WTC11 (cell line): ENCODE measurements around the gene SLC26A2. TPM values are rescaled to one million over a fixed set of nuclear protein-coding genes. Genes with fewer than 3 reads are reported as not detected.

Experiments
- ATAC-seq: fragments of 200-7000 bp; cut with Tn5 transposase; 2 replicates; pipeline ENCODE4 v1.10.0; 2021; ENCODE audit warnings: mild to moderate bottlenecking, moderate library complexity
- CTCF ChIA-PET: fragments of 300-600 bp; sonication (Branson Sonifier 250); formaldehyde crosslinking; loops from one replicate; lab custom pipeline; 2021; ENCODE audit warnings: antibody characterized with exemption; lab: Charles Lee
- POLR2A ChIA-PET: fragments of 350-600 bp; sonication (Branson Sonifier 250); formaldehyde crosslinking; loops from one replicate; lab custom pipeline; 2021; ENCODE audit warnings: antibody characterized with exemption; lab: Charles Lee
- DNase-seq: peaks from one replicate; pipeline ENCODE4 v3.0.0; 2021; ENCODE audit warnings: low spot score
- H3K27ac Mint-ChIP-seq: 2 replicates; pipeline ENCODE4 v1.8.0; 2021; ENCODE audit warnings: mixed read lengths
- H3K27me3 Mint-ChIP-seq: 2 replicates; pipeline ENCODE4 v1.8.0; 2021; ENCODE audit warnings: low read depth, mild to moderate bottlenecking, moderate library complexity, mixed read lengths
- H3K36me3 Mint-ChIP-seq: 2 replicates; pipeline ENCODE4 v1.8.0; 2021; ENCODE audit warnings: mixed read lengths
- H3K4me1 Mint-ChIP-seq: 2 replicates; pipeline ENCODE4 v1.8.0; 2022; ENCODE audit warnings: mixed read lengths
- H3K4me3 Mint-ChIP-seq: 2 replicates; pipeline ENCODE4 v1.8.0; 2021; ENCODE audit warnings: mild to moderate bottlenecking, moderate library complexity, mixed read lengths
- H3K9me3 Mint-ChIP-seq: 2 replicates; pipeline ENCODE4 v1.8.0; 2021; ENCODE audit warnings: mixed read lengths
- ATF1 ChIP-seq: sonication (generic); formaldehyde crosslinking; IDR thresholded peaks from 2 replicates; pipeline ENCODE4 v1.8.1; 2023; ENCODE audit warnings: mild to moderate bottlenecking, moderate library complexity, missing genetic modification reagents
- CBFB ChIP-seq: sonication (generic); formaldehyde crosslinking; IDR thresholded peaks from 2 replicates; pipeline ENCODE4 v1.8.1; 2022; ENCODE audit warnings: mild to moderate bottlenecking, low read depth, missing genetic modification reagents
- E2F4 ChIP-seq: sonication (generic); formaldehyde crosslinking; IDR thresholded peaks from 2 replicates; pipeline ENCODE4 v1.8.1; 2022; ENCODE audit warnings: low read depth, mild to moderate bottlenecking, moderate library complexity, missing genetic modification reagents, borderline replicate concordance
- ESRRA ChIP-seq: sonication (generic); formaldehyde crosslinking; IDR thresholded peaks from 2 replicates; pipeline ENCODE4 v1.8.1; 2022; ENCODE audit warnings: mild to moderate bottlenecking, missing genetic modification reagents, borderline replicate concordance
- GRHL2 ChIP-seq: fragments of 250-450 bp; sonication (Bioruptor Pico); IDR thresholded peaks from 2 replicates; pipeline ENCODE4 v1.8.0; 2022; ENCODE audit warnings: mild to moderate bottlenecking, moderate library complexity; ENCODE audit not compliant: insufficient replicate concordance, severe bottlenecking
- HMGXB4 ChIP-seq: sonication (generic); formaldehyde crosslinking; IDR thresholded peaks from 2 replicates; pipeline ENCODE4 v1.8.1; 2023; ENCODE audit warnings: mild to moderate bottlenecking, moderate library complexity, missing genetic modification reagents
- JAZF1 ChIP-seq: fragments of 250-450 bp; sonication (Bioruptor Pico); IDR thresholded peaks from 2 replicates; pipeline ENCODE4 v1.9.0; 2021; ENCODE audit warnings: moderate library complexity, mild to moderate bottlenecking, inconsistent platforms
- NR2C2 ChIP-seq: sonication (generic); formaldehyde crosslinking; IDR thresholded peaks from 2 replicates; pipeline ENCODE4 v1.8.0; 2022; ENCODE audit warnings: mild to moderate bottlenecking, missing genetic modification reagents
- PREB ChIP-seq: sonication (generic); formaldehyde crosslinking; IDR thresholded peaks from 2 replicates; pipeline ENCODE4 v1.8.1; 2022; ENCODE audit warnings: mild to moderate bottlenecking, missing genetic modification reagents, moderate library complexity, borderline replicate concordance
- ZNF138 ChIP-seq: sonication (generic); formaldehyde crosslinking; conservative IDR thresholded peaks from 2 replicates; pipeline ENCODE4 v1.8.1; 2022; ENCODE audit warnings: mild to moderate bottlenecking, moderate library complexity, missing genetic modification reagents
- ZNF263 ChIP-seq: sonication (generic); formaldehyde crosslinking; IDR thresholded peaks from 2 replicates; pipeline ENCODE4 v1.8.1; 2022; ENCODE audit warnings: low read depth, mild to moderate bottlenecking, moderate library complexity, missing genetic modification reagents
- ZNF416 ChIP-seq: fragments of 250-450 bp; sonication (Bioruptor Pico); IDR thresholded peaks from 2 replicates; pipeline ENCODE4 v1.9.0; 2021; ENCODE audit warnings: mild to moderate bottlenecking, inconsistent platforms
- ZNF423 ChIP-seq: fragments of 250-450 bp; sonication (Bioruptor Pico); IDR thresholded peaks from 2 replicates; pipeline ENCODE4 v2.1.2; 2022; ENCODE audit warnings: mild to moderate bottlenecking, moderate library complexity
- ZNF532 ChIP-seq: fragments of 250-450 bp; sonication (Bioruptor Pico); IDR thresholded peaks from 2 replicates; pipeline ENCODE4 v1.9.0; 2021; ENCODE audit warnings: mild to moderate bottlenecking, borderline replicate concordance
- total RNA-seq: library from RNA; stranded (reverse); gene quantifications from 3 replicates; pipeline ENCODE4 v1.2.3, GENCODE V29; 2021
- TF ChIP-seq, protein P1 (sequence below): sonication (generic); formaldehyde crosslinking; IDR thresholded peaks from 2 replicates; pipeline ENCODE4 v1.8.1; 2023; ENCODE audit warnings: mild to moderate bottlenecking, missing genetic modification reagents
- TF ChIP-seq, protein P2 (sequence below): sonication (generic); formaldehyde crosslinking; IDR thresholded peaks from 2 replicates; pipeline ENCODE4 v1.8.1; 2022; ENCODE audit warnings: missing genetic modification reagents, borderline replicate concordance
- TF ChIP-seq, protein P3 (sequence below): sonication (generic); formaldehyde crosslinking; IDR thresholded peaks from 2 replicates; pipeline ENCODE4 v1.8.0; 2022; ENCODE audit warnings: mild to moderate bottlenecking, missing genetic modification reagents

Gene SLC26A2
- total RNA-seq, 1 experiment from 2014 or later = 11.1 TPM

- H3K36me3 Mint-ChIP-seq = no peaks in the 10 kb centered on the region
- no peaks in the 10 kb centered on the region for H3K27me3 Mint-ChIP-seq
- no peak overlapping the region for H3K27ac Mint-ChIP-seq
- H3K4me3 Mint-ChIP-seq = no peak overlapping the region
- no peaks in the 10 kb centered on the region for H3K9me3 Mint-ChIP-seq
- TF ChIP-seq, protein P1, sequence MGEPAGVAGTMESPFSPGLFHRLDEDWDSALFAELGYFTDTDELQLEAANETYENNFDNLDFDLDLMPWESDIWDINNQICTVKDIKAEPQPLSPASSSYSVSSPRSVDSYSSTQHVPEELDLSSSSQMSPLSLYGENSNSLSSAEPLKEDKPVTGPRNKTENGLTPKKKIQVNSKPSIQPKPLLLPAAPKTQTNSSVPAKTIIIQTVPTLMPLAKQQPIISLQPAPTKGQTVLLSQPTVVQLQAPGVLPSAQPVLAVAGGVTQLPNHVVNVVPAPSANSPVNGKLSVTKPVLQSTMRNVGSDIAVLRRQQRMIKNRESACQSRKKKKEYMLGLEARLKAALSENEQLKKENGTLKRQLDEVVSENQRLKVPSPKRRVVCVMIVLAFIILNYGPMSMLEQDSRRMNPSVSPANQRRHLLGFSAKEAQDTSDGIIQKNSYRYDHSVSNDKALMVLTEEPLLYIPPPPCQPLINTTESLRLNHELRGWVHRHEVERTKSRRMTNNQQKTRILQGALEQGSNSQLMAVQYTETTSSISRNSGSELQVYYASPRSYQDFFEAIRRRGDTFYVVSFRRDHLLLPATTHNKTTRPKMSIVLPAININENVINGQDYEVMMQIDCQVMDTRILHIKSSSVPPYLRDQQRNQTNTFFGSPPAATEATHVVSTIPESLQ (CRISPR knock-in tag) = no peak
- TF ChIP-seq NR2C2 (no peak), ZNF532 (CRISPR knock-in tag) (no peak), ESRRA (CRISPR knock-in tag) (no peak), HMGXB4 (CRISPR knock-in tag) (no peak), PREB (CRISPR knock-in tag) (no peak), ZNF138 (CRISPR knock-in tag) (no peak), E2F4 (no peak), GRHL2 (no peak), ATF1 (CRISPR knock-in tag) (no peak), JAZF1 (CRISPR knock-in tag) (no peak), ZNF263 (CRISPR knock-in tag) (no peak), ZNF423 (no peak), ZNF416 (no peak), CBFB (CRISPR knock-in tag) (no peak)
- TF ChIP-seq, protein P2, sequence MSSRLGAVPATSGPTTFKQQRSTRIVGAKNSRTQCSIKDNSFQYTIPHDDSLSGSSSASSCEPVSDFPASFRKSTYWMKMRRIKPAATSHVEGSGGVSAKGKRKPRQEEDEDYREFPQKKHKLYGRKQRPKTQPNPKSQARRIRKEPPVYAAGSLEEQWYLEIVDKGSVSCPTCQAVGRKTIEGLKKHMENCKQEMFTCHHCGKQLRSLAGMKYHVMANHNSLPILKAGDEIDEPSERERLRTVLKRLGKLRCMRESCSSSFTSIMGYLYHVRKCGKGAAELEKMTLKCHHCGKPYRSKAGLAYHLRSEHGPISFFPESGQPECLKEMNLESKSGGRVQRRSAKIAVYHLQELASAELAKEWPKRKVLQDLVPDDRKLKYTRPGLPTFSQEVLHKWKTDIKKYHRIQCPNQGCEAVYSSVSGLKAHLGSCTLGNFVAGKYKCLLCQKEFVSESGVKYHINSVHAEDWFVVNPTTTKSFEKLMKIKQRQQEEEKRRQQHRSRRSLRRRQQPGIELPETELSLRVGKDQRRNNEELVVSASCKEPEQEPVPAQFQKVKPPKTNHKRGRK (CRISPR knock-in tag) = no peak
- TF ChIP-seq, protein P3, sequence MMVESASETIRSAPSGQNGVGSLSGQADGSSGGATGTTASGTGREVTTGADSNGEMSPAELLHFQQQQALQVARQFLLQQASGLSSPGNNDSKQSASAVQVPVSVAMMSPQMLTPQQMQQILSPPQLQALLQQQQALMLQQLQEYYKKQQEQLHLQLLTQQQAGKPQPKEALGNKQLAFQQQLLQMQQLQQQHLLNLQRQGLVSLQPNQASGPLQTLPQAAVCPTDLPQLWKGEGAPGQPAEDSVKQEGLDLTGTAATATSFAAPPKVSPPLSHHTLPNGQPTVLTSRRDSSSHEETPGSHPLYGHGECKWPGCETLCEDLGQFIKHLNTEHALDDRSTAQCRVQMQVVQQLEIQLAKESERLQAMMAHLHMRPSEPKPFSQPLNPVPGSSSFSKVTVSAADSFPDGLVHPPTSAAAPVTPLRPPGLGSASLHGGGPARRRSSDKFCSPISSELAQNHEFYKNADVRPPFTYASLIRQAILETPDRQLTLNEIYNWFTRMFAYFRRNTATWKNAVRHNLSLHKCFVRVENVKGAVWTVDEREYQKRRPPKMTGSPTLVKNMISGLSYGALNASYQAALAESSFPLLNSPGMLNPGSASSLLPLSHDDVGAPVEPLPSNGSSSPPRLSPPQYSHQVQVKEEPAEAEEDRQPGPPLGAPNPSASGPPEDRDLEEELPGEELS (CRISPR knock-in tag) = no peak
- no peaks in the 10 kb centered on the region for H3K4me1 Mint-ChIP-seq
- DNase-seq (no peak), ATAC-seq (no peak)
- ChIA-PET POLR2A (no interaction called here), CTCF (interaction anchor here (1.6 kb wide), 1 partner anchor 70 kb away, joined by 3 read pairs; no protein-coding TSS in a partner anchor)
These were observed 37.6 kb upstream of the SLC26A2 start for GRCh38 chr5:149922950-149923349.
